Keratinocyte (primary cell): ENCODE results near the gene VPS52. TPM values are rescaled to one million over a fixed set of nuclear protein-coding genes. Genes with fewer than 3 reads are reported as not detected.
"Not testable (repeated sequence)": the region's sequence is repeated elsewhere in the genome, so short reads cannot be mapped to it uniquely, and the experiment has no call there.

ENCODE experiments used
- DNase-seq: peaks from one replicate; pipeline ENCODE4 v3.0.0-alpha.2; 2011; ENCODE audit warnings: low read depth, missing footprints, low spot score
- FAIRE-seq: peaks from 2 replicates; lab custom pipeline; 2011; peaks lifted over from hg19 to GRCh38; lab: Jason Lieb, UNC
- H2AFZ ChIP-seq: 2 replicates; pipeline ENCODE4 v1.6.0; 2012; ENCODE audit warnings: low read length, control low read depth, inconsistent platforms; ENCODE audit not compliant: control insufficient read depth
- H3K27ac ChIP-seq: 2 replicates; pipeline ENCODE4 v1.5.1; 2011; ENCODE audit warnings: low read length; ENCODE audit not compliant: control insufficient read depth, insufficient read depth
- H3K27me3 ChIP-seq: 3 replicates; pipeline ENCODE4 v1.6.0; 2011; ENCODE audit warnings: low read length; ENCODE audit not compliant: control insufficient read depth, insufficient read depth; ENCODE audit errors: extremely low read depth
- H3K36me3 ChIP-seq, 2 experiments: 2 replicates in 1 of 2; 3 replicates in 1 of 2; pipeline ENCODE4 v1.5.1; 2011; ENCODE audit warnings: low read length in 2 of 2, mild to moderate bottlenecking in 1 of 2; ENCODE audit not compliant: control insufficient read depth in 2 of 2, insufficient read depth in 2 of 2; ENCODE audit errors: extremely low read depth in 1 of 2
- H3K4me1 ChIP-seq: 3 replicates; pipeline ENCODE4 v1.5.1; 2011; ENCODE audit warnings: low read length; ENCODE audit not compliant: control insufficient read depth, insufficient read depth; ENCODE audit errors: extremely low read depth
- H3K4me2 ChIP-seq: 3 replicates; pipeline ENCODE4 v1.6.0; 2011; ENCODE audit warnings: low read depth, low read length; ENCODE audit not compliant: control insufficient read depth, insufficient read depth; ENCODE audit errors: extremely low read depth
- H3K4me3 ChIP-seq, 3 experiments: fragments of 200-600 bp in 1 of 3; sonication (generic) in 1 of 3; 2 replicates in 2 of 3; 3 replicates in 1 of 3; pipeline ENCODE4 v1.5.1; 2011 to 2016; ENCODE audit warnings: low read length in 3 of 3, mild to moderate bottlenecking in 3 of 3, control low read depth in 2 of 3, inconsistent platforms in 1 of 3, low read depth in 1 of 3, mixed read lengths in 1 of 3, mixed run types in 1 of 3, moderate library complexity in 1 of 3; ENCODE audit not compliant: control insufficient read depth in 2 of 3, insufficient read depth in 2 of 3; ENCODE audit errors: extremely low read depth in 1 of 3
- H3K79me2 ChIP-seq: 2 replicates; pipeline ENCODE4 v1.6.0; 2012; ENCODE audit warnings: low read length; ENCODE audit not compliant: control insufficient read depth, insufficient read depth
- H3K9ac ChIP-seq: 3 replicates; pipeline ENCODE4 v1.6.0; 2011; ENCODE audit warnings: low read length; ENCODE audit not compliant: control insufficient read depth, insufficient read depth; ENCODE audit errors: extremely low read depth
- H3K9me1 ChIP-seq: 3 replicates; pipeline ENCODE4 v1.6.0; 2011; ENCODE audit warnings: low read length; ENCODE audit not compliant: control insufficient read depth, insufficient read depth; ENCODE audit errors: extremely low read depth
- H3K9me3 ChIP-seq: 2 replicates; pipeline ENCODE4 v1.5.1; 2012; ENCODE audit warnings: low read depth, low read length; ENCODE audit not compliant: control insufficient read depth
- H4K20me1 ChIP-seq: 3 replicates; pipeline ENCODE4 v1.6.0; 2011; ENCODE audit warnings: low read length; ENCODE audit not compliant: control insufficient read depth, insufficient read depth; ENCODE audit errors: extremely low read depth
- CTCF ChIP-seq, 3 experiments: IDR thresholded peaks in 1 of 3; conservative IDR thresholded peaks in 1 of 3; optimal IDR thresholded peaks in 1 of 3; 2 replicates in 2 of 3; 3 replicates in 1 of 3; pipeline versions ENCODE3 to v1.5.1; 2011; ENCODE audit warnings: low read length in 3 of 3, mild to moderate bottlenecking in 3 of 3, moderate library complexity in 2 of 3, control low read depth in 1 of 3, inconsistent platforms in 1 of 3; ENCODE audit not compliant: insufficient read depth in 2 of 3; ENCODE audit errors: extremely low read depth in 1 of 3
- EZH2 ChIP-seq: IDR thresholded peaks from one replicate; pipeline ENCODE4 v1.6.1; 2012; ENCODE audit warnings: inconsistent platforms, mild to moderate bottlenecking, low read length, moderate library complexity
- dilution Hi-C: fragments of 300-500 bp; cut with MboI; formaldehyde crosslinking; loops from one replicate; pipeline ENCODE4 v1.7.0; 2020; ENCODE audit warnings: low sequenced_read_pairs; ENCODE audit not compliant: extremely low pct_ligation_motif_present
- polyA plus RNA-seq, 5 experiments: library from polyadenylated mRNA; depleted of rRNA in 3 of 5; stranded (reverse) in 3 of 5; stranded (forward) in 1 of 5; unstranded in 1 of 5; fragments of >200 nt; gene quantifications; 1 replicate in 1 of 5; 2 replicates in 3 of 5; 3 replicates in 1 of 5; pipeline versions ENCODE4 v1.2.1 to v1.2.3, GENCODE V29; 2011 to 2012; ENCODE audit warnings: missing spikeins in 2 of 5, low read depth in 1 of 5, low replicate concordance in 1 of 5

Gene VPS52
- polyA plus RNA-seq, 1 donor (not counting 4 experiments of a cell fraction or from before 2014, with no cell fraction given): 36.2 TPM

GRCh38 chr6:33236852-33237251 lies 34.8 kb downstream of the VPS52 start:
- H3K27me3 ChIP-seq: peaks cover 7% of the 10 kb centered on the region
- dilution Hi-C loops: no loop called here
- H3K9me3 ChIP-seq: no peaks in the 10 kb centered on the region
- no peaks in the 10 kb centered on the region for H3K4me1 ChIP-seq
- H4K20me1 ChIP-seq: no peaks in the 10 kb centered on the region
- H3K9me1 ChIP-seq: no peaks in the 10 kb centered on the region
- H2AFZ ChIP-seq: no peak overlapping the region
- no peaks in the 10 kb centered on the region for H3K36me3 ChIP-seq
- FAIRE-seq (no peak), DNase-seq (no peak)
- H3K4me3 ChIP-seq: no peak overlapping the region
- no peaks in the 10 kb centered on the region for H3K79me2 ChIP-seq
- H3K9ac ChIP-seq: no peak overlapping the region
- no peak overlapping the region for H3K4me2 ChIP-seq
- no peak for TF ChIP-seq EZH2
- no peak for TF ChIP-seq CTCF (optimal IDR thresholded peaks at IDR 0.05 in 1 of 3, IDR thresholded peaks at IDR 0.05 in 1 of 3, conservative IDR thresholded peaks at IDR 0.05 in 1 of 3; ENCODE audit: extremely low read depth in 1 of 3, insufficient read depth in 2 of 3, low read length in 3 of 3)
- no peak overlapping the region for H3K27ac ChIP-seq

- Histone ChIP-seq H3K27ac (no peak overlapping the region), H3K36me3 (no peaks in the 10 kb centered on the region), H3K79me2 (no peaks in the 10 kb centered on the region), H3K4me3 (no peak overlapping the region), H3K9ac (no peak overlapping the region), H3K9me1 (no peaks in the 10 kb centered on the region), H2AFZ (no peak overlapping the region), H4K20me1 (no peaks in the 10 kb centered on the region), H3K9me3 (no peaks in the 10 kb centered on the region), H3K4me1 (no peaks in the 10 kb centered on the region), H3K27me3 (peaks cover 7% of the 10 kb centered on the region), H3K4me2 (no peak overlapping the region)
- FAIRE-seq (no peak), DNase-seq (no peak)
- no peak for TF ChIP-seq EZH2
- dilution Hi-C loops: no loop called here
Observed at GRCh38 chr6:33236328-33236727, 35.3 kb downstream of the VPS52 start.

- DNase-seq: no peak
- Histone ChIP-seq H3K27ac (no peak overlapping the region), H3K9me1 (no peaks in the 10 kb centered on the region), H3K36me3 (no peaks in the 10 kb centered on the region), H4K20me1 (no peaks in the 10 kb centered on the region), H3K4me2 (no peak overlapping the region), H3K9ac (no peak overlapping the region), H3K4me3 (no peak overlapping the region), H2AFZ (no peak overlapping the region), H3K9me3 (no peaks in the 10 kb centered on the region), H3K79me2 (no peaks in the 10 kb centered on the region), H3K27me3 (peaks cover 7% of the 10 kb centered on the region), H3K4me1 (no peaks in the 10 kb centered on the region)
- dilution Hi-C loops: no loop called here
- FAIRE-seq: no peak
- no peak for TF ChIP-seq CTCF (optimal IDR thresholded peaks at IDR 0.05 in 1 of 3, IDR thresholded peaks at IDR 0.05 in 1 of 3, conservative IDR thresholded peaks at IDR 0.05 in 1 of 3; ENCODE audit: extremely low read depth in 1 of 3, insufficient read depth in 2 of 3, low read length in 3 of 3)
- TF ChIP-seq EZH2: no peak
Observed at GRCh38 chr6:33235221-33235634, 36.4 kb downstream of the VPS52 start.

GRCh38 chr6:33226503-33227120 lies 45.1 kb downstream of the VPS52 start:
- DNase-seq, H3K36me3 ChIP-seq, H3K27me3 ChIP-seq, H3K4me3 ChIP-seq, H3K9me1 ChIP-seq, FAIRE-seq, H3K4me2 ChIP-seq, H3K4me1 ChIP-seq, H3K27ac ChIP-seq, H3K9ac ChIP-seq, H2AFZ ChIP-seq, H3K79me2 ChIP-seq, dilution Hi-C loops, H3K9me3 ChIP-seq, H4K20me1 ChIP-seq: not testable (repeated sequence)
